Measurements from ENCODE around the gene LGALS7B.

GRCh38 chr19:38788478-38789243 is at the start of gene LGALS7B:
- no peak for TF ChIP-seq CTCF (IDR thresholded peaks at IDR 0.05; ENCODE audit: low read depth, low read length, poor library complexity, severe bottlenecking)
- TF ChIP-seq EZH2phosphoT487 (IDR thresholded peaks at IDR 0.05; ENCODE audit: borderline replicate concordance, low read length), result no peak
